ENCODE measurements around the gene GPD1. TPM values are rescaled to one million over a fixed set of nuclear protein-coding genes. Genes with fewer than 3 reads are reported as not detected.
A peak's percentile ranks its signal among the peaks of the same experiment; 100 is the strongest.

Gene GPD1
- total and polyA plus RNA-seq, 9 of the 15 experiments (the other 6 are each of a cell fraction or from before 2014, with no cell fraction given): 0.13 to 1.00 (median 0.55) TPM

DNA sequence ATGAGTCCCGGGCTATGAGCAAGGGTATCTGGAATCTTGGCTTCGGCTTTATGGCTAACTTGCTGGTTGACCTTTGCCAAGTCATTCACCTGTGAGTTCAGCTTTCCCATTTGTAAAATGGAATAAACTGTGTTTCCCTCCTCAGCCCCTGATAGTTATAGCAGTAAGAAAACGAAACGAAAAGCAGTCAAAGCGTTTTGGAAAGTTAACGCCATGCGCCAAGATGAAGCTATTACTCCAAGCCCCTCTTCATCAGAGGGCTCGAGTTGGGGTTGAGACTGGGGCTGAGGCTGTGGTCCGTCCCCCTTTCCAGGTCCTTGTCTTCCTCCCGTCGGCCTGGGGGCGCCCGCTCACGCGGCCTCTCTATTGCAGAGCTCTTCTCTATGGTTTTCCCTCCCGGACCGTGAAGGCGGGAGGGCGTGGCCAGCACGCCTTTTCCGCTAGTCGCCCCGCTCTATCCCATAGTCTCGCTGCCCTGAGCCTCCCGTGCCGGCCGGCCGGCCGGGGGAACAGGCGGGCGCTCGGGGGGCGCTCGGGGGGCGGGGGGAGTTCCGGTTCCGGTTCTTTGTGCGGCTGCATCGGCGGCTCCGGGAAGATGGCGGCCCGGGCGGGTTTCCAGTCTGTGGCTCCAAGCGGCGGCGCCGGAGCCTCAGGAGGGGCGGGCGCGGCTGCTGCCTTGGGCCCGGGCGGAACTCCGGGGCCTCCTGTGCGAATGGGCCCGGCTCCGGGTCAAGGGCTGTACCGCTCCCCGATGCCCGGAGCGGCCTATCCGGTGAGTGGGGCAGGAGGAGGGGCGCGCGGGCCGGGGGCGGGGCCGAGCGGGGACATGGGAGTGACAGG, 18.8 kb upstream of the GPD1 start, which contains the start of gene SMARCD1 (continued):
- TF ChIP-seq ZNF511 (CRISPR knock-in tag; IDR thresholded peaks at IDR 0.05) (no peak), USF2 (CRISPR knock-in tag; IDR thresholded peaks at IDR 0.05) (no peak), DDX20 (tag; IDR thresholded peaks at IDR 0.05; ENCODE audit: low read depth) (no peak), RBM39 (optimal IDR thresholded peaks at IDR 0.05; ENCODE audit: low read depth, low read length) (no peak), PRMT5 (CRISPR knock-in tag; IDR thresholded peaks at IDR 0.05) (no peak), ZNF589 (CRISPR knock-in tag; IDR thresholded peaks at IDR 0.05; ENCODE audit: low read depth) (no peak), MBD1 (CRISPR knock-in tag; IDR thresholded peaks at IDR 0.05) (no peak), SUPT5H (IDR thresholded peaks at IDR 0.05) (peak; percentile 48; the same call in 1 of the 2 replicates), TFAM (CRISPR knock-in tag; conservative IDR thresholded peaks at IDR 0.05) (no peak)
- TF ChIP-seq, protein P1, sequence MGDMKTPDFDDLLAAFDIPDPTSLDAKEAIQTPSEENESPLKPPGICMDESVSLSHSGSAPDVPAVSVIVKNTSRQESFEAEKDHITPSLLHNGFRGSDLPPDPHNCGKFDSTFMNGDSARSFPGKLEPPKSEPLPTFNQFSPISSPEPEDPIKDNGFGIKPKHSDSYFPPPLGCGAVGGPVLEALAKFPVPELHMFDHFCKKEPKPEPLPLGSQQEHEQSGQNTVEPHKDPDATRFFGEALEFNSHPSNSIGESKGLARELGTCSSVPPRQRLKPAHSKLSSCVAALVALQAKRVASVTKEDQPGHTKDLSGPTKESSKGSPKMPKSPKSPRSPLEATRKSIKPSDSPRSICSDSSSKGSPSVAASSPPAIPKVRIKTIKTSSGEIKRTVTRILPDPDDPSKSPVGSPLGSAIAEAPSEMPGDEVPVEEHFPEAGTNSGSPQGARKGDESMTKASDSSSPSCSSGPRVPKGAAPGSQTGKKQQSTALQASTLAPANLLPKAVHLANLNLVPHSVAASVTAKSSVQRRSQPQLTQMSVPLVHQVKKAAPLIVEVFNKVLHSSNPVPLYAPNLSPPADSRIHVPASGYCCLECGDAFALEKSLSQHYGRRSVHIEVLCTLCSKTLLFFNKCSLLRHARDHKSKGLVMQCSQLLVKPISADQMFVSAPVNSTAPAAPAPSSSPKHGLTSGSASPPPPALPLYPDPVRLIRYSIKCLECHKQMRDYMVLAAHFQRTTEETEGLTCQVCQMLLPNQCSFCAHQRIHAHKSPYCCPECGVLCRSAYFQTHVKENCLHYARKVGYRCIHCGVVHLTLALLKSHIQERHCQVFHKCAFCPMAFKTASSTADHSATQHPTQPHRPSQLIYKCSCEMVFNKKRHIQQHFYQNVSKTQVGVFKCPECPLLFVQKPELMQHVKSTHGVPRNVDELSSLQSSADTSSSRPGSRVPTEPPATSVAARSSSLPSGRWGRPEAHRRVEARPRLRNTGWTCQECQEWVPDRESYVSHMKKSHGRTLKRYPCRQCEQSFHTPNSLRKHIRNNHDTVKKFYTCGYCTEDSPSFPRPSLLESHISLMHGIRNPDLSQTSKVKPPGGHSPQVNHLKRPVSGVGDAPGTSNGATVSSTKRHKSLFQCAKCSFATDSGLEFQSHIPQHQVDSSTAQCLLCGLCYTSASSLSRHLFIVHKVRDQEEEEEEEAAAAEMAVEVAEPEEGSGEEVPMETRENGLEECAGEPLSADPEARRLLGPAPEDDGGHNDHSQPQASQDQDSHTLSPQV (IDR thresholded peaks at IDR 0.05): no peak
